Prostate gland (tissue), 2 donors: ENCODE results near the gene PTPRO.

Experiments
- CTCF ChIP-seq, 4 experiments: fragments of 200-600 bp in 2 of 4; fragments of 450-650 bp in 2 of 4; sonication (generic) in 2 of 4; IDR thresholded peaks; 1 replicate in 3 of 4; 2 replicates in 1 of 4; pipeline ENCODE4 v1.5.1; 2016 to 2019; ENCODE audit warnings: antibody characterized with exemption in 4 of 4, mild to moderate bottlenecking in 2 of 4, moderate library complexity in 2 of 4
- POLR2A ChIP-seq: fragments of 450-650 bp; IDR thresholded peaks from one replicate; pipeline ENCODE4 v1.6.1; 2016; ENCODE audit warnings: antibody characterized with exemption, mild to moderate bottlenecking
- POLR2AphosphoS5 ChIP-seq: sonication (generic); formaldehyde crosslinking; IDR thresholded peaks from one replicate; pipeline ENCODE4 v1.6.1; 2017; ENCODE audit warnings: antibody characterized with exemption

DNA sequence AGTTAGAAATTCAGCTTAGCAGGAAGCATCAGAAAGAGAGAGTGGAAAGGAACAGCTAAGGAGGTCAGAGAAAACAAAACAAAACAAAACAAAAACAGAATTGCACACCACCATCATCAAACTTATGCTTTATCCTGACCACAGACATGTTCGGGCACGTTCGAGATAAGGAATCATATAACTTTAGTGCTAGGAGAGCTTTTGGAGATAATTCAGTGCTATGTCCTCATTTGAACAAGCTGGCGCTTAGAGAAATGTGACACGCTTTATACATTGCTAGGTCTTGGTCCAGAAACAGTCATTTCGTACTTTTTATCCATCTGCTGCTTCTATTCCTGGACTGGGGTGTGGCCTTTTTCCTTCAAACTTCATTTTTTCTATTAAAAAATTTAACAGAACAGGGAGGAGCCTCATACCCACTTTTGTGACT is 213.1 kb downstream of the PTPRO start:
- no peak for TF ChIP-seq POLR2AphosphoS5
- TF ChIP-seq CTCF (IDR thresholded peaks at IDR 0.05): no peak
- no peak for TF ChIP-seq POLR2A
